ENCODE results near the gene SUGCT. TPM values are rescaled to one million over a fixed set of nuclear protein-coding genes. Genes with fewer than 3 reads are reported as not detected.

Gene SUGCT
- total and polyA plus RNA-seq, 7 donors: 2.4 to 7.3 (median 3.2) TPM

DNA sequence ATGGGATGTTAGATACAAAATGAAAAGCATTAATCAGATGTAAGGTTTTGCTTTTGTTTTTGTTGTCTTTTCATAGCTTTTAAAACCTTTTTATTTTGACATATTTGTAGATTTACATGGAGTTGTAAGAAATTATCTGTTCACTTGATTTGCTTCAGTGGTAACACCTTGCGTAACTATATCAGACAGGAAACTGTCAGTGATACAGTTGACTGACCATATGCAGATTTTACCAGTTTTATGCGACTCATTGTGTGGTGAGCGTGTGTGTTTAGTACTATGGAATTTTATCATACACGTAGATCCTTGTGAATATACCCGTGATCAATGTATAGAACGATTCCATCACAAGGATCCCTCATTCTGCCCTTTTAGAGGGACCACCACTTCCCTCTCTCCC, 701.4 kb downstream of the SUGCT start:
- 32 to 94% (median 58%) methylated on average over 6 of the region's 6 CpGs for WGBS, 3 donors
- H3K27ac ChIP-seq: no peak overlapping the region
- H3K36me3 ChIP-seq (ENCODE audit: insufficient read depth in 1 of 2, low read depth in 1 of 2): no peaks in the 10 kb centered on the region
- DNase-seq (no peak), ATAC-seq (no peak)
- TF ChIP-seq, protein P1, sequence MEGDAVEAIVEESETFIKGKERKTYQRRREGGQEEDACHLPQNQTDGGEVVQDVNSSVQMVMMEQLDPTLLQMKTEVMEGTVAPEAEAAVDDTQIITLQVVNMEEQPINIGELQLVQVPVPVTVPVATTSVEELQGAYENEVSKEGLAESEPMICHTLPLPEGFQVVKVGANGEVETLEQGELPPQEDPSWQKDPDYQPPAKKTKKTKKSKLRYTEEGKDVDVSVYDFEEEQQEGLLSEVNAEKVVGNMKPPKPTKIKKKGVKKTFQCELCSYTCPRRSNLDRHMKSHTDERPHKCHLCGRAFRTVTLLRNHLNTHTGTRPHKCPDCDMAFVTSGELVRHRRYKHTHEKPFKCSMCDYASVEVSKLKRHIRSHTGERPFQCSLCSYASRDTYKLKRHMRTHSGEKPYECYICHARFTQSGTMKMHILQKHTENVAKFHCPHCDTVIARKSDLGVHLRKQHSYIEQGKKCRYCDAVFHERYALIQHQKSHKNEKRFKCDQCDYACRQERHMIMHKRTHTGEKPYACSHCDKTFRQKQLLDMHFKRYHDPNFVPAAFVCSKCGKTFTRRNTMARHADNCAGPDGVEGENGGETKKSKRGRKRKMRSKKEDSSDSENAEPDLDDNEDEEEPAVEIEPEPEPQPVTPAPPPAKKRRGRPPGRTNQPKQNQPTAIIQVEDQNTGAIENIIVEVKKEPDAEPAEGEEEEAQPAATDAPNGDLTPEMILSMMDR (IDR thresholded peaks at IDR 0.05): no peak
- H3K9me3 ChIP-seq: no peaks in the 10 kb centered on the region
- no peaks in the 10 kb centered on the region for H3K27me3 ChIP-seq (ENCODE audit: insufficient read depth in 3 of 3, low read length in 2 of 3)
- intact Hi-C loops (cut with DNase I): no loop called here
- no peak overlapping the region for H3K4me3 ChIP-seq
- H3K4me1 ChIP-seq: no peaks in the 10 kb centered on the region

DNA sequence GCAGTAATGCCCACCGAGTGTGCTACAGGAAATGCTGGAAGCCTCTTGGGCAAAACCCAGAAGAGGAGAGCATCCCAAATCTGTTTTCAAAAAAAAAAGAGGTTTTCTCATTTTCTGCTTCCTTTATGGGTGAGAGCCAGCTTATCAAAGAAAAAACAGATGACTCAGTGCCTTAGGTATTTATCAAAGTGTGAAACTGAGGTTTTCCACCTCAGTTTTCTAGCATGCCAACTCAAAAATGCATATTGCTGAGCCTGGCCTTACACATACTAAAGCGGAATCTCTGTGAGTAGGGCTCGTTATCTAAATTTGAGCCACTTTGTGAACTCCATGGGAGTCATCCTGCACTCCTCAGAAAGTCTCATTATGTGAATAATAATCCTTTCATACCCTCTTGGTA, 705.1 kb downstream of the SUGCT start:
- TF ChIP-seq, protein P1 (IDR thresholded peaks at IDR 0.05): no peak
- intact Hi-C loops (cut with DNase I): no loop called here
- H3K27me3 ChIP-seq (ENCODE audit: insufficient read depth in 3 of 3, low read length in 2 of 3): no peaks in the 10 kb centered on the region
- no peak overlapping the region for H3K4me3 ChIP-seq
- 83 to 88% (median 88%) methylated on average over 3 of the region's 3 CpGs for whole genome bisulfite sequencing, 3 donors
- DNase-seq (no peak), ATAC-seq (no peak)
- H3K36me3 ChIP-seq (ENCODE audit: insufficient read depth in 1 of 2, low read depth in 1 of 2): no peaks in the 10 kb centered on the region
- no peaks in the 10 kb centered on the region for H3K4me1 ChIP-seq
- H3K27ac ChIP-seq: no peak overlapping the region
- no peaks in the 10 kb centered on the region for H3K9me3 ChIP-seq

DNA sequence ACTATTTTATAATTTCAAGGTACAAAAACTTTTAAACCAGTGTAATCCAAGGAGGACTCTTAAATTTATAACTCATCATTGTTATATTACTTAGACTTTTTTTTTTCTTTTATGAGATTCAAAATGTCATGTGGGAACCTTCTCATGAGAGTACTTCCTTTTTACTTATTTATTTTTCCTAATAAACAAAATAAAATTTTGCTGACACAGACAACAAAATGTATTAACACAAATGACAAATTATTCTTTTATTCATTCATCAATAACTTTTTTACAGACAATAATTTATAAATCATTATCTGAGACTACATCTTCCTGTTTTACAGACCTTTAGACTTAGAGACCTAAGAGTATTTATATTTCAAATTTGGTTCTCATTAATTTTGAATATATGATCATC, 706.2 kb downstream of the SUGCT start:
- H3K27ac ChIP-seq: no peak overlapping the region
- DNase-seq (no peak), ATAC-seq (no peak)
- H3K9me3 ChIP-seq: no peaks in the 10 kb centered on the region
- H3K4me1 ChIP-seq: no peaks in the 10 kb centered on the region
- no peak overlapping the region for H3K4me3 ChIP-seq
- H3K27me3 ChIP-seq (ENCODE audit: insufficient read depth in 3 of 3, low read length in 2 of 3): no peaks in the 10 kb centered on the region
- intact Hi-C loops (cut with DNase I): no loop called here
- TF ChIP-seq, protein P1 (IDR thresholded peaks at IDR 0.05): no peak
- no peaks in the 10 kb centered on the region for H3K36me3 ChIP-seq (ENCODE audit: insufficient read depth in 1 of 2, low read depth in 1 of 2)

- H3K9me3 ChIP-seq: no peaks in the 10 kb centered on the region
- ATAC-seq (no peak), DNase-seq (no peak)
- intact Hi-C loops (cut with DNase I): no loop called here
- H3K36me3 ChIP-seq (ENCODE audit: insufficient read depth in 1 of 2, low read depth in 1 of 2): no peaks in the 10 kb centered on the region
- H3K4me1 ChIP-seq: no peaks in the 10 kb centered on the region
- no peak overlapping the region for H3K4me3 ChIP-seq
- H3K27ac ChIP-seq: no peak overlapping the region
- TF ChIP-seq, protein P1 (IDR thresholded peaks at IDR 0.05): no peak
- H3K27me3 ChIP-seq (ENCODE audit: insufficient read depth in 3 of 3, low read length in 2 of 3): no peaks in the 10 kb centered on the region
Observed at GRCh38 chr7:40842641-40843040, 707.8 kb downstream of the SUGCT start.

DNA sequence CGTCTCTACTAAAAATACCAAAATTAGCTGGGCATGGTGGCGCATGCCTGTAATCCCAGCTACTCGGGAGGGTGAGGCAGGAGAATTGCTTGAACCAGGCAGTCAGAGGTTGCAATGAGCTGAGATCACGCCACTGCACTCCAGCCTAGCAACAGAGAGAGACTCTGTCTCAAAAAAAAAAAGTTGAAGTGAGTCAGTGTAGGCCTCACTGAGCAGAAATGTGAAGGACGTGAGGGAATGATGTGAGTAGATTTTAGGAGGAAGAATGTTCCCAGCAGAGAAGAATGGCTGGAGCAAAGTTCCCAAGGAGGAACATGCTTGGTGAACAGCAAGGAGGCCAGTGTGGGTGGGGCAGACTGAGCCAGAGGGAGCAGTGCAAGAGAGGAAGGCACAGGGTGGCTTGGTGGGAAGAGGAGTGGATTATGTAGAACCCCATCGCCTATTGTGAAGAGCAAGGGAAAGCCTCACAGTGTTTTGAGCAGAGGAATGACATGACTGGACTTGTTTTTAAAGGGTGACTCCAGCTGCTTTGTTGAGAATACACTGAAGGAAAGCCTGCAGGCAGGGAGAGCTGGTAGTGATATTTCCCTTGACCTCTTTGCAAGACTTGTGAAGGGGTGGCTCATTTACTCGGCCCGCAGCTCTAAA, 708.7 kb downstream of the SUGCT start:
- intact Hi-C loops (cut with DNase I): no loop called here
- ATAC-seq (no peak), DNase-seq (no peak)
- TF ChIP-seq, protein P1 (IDR thresholded peaks at IDR 0.05): no peak
- Histone ChIP-seq H3K27ac (no peak overlapping the region), H3K27me3 (ENCODE audit: insufficient read depth in 3 of 3, low read length in 2 of 3) (no peaks in the 10 kb centered on the region), H3K36me3 (ENCODE audit: insufficient read depth in 1 of 2, low read depth in 1 of 2) (no peaks in the 10 kb centered on the region), H3K4me1 (no peaks in the 10 kb centered on the region), H3K4me3 (no peak overlapping the region), H3K9me3 (no peaks in the 10 kb centered on the region)
- WGBS, 3 donors: 93 to 94% (median 94%) methylated on average over 8 of the region's 8 CpGs
